Measurements from ENCODE around the gene BORA. TPM values are rescaled to one million over a fixed set of nuclear protein-coding genes. Genes with fewer than 3 reads are reported as not detected.

Gene BORA
- total RNA-seq: 3.8 and 4.3 TPM in 2 replicates

GRCh38 chr13:72727417-72728289 lies at the start of gene BORA, which contains the start of gene MZT1:
Gene BORA, plus strand, starts transcription at chr13:72727923. Its CDS starts 1,018 bp downstream, at chr13:72728941.
Gene MZT1, minus strand, starts transcription at chr13:72727629. Its CDS starts 27 bp downstream, at chr13:72727602.
- peak within 1 kb of the TSS; percentile 97 for H3K4me2 ChIP-seq (ENCODE audit: insufficient read depth, low read length)
- peaks cover 84% of the 10 kb centered on the region for H3K79me2 ChIP-seq (ENCODE audit: insufficient read depth, low read length)
- peak; percentile 98 for DNase-seq (ENCODE audit: insufficient read length, low spot score, missing footprints)
- peaks cover 24% of the 10 kb centered on the region for H3K4me1 ChIP-seq (ENCODE audit: insufficient read depth, low read length)
- peak within 1 kb of the TSS; percentile 94 for H2AFZ ChIP-seq (ENCODE audit: low read length)
- TF ChIP-seq CTCF (IDR thresholded peaks at IDR 0.05; ENCODE audit: extremely low read depth, low read depth, low read length): no peak
- no peaks in the 10 kb centered on the region for H3K27me3 ChIP-seq (ENCODE audit: insufficient read depth, low read length)
- no peaks in the 10 kb centered on the region for H4K20me1 ChIP-seq (ENCODE audit: insufficient read depth, low read length)
- H3K4me3 ChIP-seq (ENCODE audit: insufficient read depth, low read length): peak within 1 kb of the TSS; percentile 84
- H3K9me3 ChIP-seq (ENCODE audit: low read depth, low read length): no peaks in the 10 kb centered on the region
- H3K27ac ChIP-seq (ENCODE audit: low read depth, low read length): peak within 1 kb of the TSS; percentile 50
- no peaks in the 10 kb centered on the region for H3K36me3 ChIP-seq (ENCODE audit: insufficient read depth, low read length)

- Histone ChIP-seq H3K4me3 (ENCODE audit: insufficient read depth, low read length) (no peak overlapping the region), H4K20me1 (ENCODE audit: insufficient read depth, low read length) (no peaks in the 10 kb centered on the region), H3K27ac (ENCODE audit: low read depth, low read length) (no peak overlapping the region), H3K4me2 (ENCODE audit: insufficient read depth, low read length) (no peak overlapping the region), H3K36me3 (ENCODE audit: insufficient read depth, low read length) (no peaks in the 10 kb centered on the region), H3K27me3 (ENCODE audit: insufficient read depth, low read length) (no peaks in the 10 kb centered on the region), H3K79me2 (ENCODE audit: insufficient read depth, low read length) (no peaks in the 10 kb centered on the region), H2AFZ (ENCODE audit: low read length) (no peak overlapping the region), H3K4me1 (ENCODE audit: insufficient read depth, low read length) (no peaks in the 10 kb centered on the region), H3K9me3 (ENCODE audit: low read depth, low read length) (no peaks in the 10 kb centered on the region)
- no peak for DNase-seq (ENCODE audit: insufficient read length, low spot score, missing footprints)
- TF ChIP-seq CTCF (IDR thresholded peaks at IDR 0.05; ENCODE audit: extremely low read depth, low read depth, low read length): no peak
These were observed 49.4 kb upstream of the BORA start for GRCh38 chr13:72678312-72678711.

- H3K4me3 ChIP-seq (ENCODE audit: insufficient read depth, low read length): no peak overlapping the region
These were observed 47.4 kb upstream of the BORA start for GRCh38 chr13:72680353-72680752.

More at GRCh38 chr13:72680353-72680752, 47.4 kb upstream of the BORA start:
- Histone ChIP-seq H2AFZ (ENCODE audit: low read length) (no peak overlapping the region), H3K4me1 (ENCODE audit: insufficient read depth, low read length) (no peaks in the 10 kb centered on the region), H3K27me3 (ENCODE audit: insufficient read depth, low read length) (no peaks in the 10 kb centered on the region), H3K4me2 (ENCODE audit: insufficient read depth, low read length) (no peak overlapping the region), H4K20me1 (ENCODE audit: insufficient read depth, low read length) (no peaks in the 10 kb centered on the region), H3K27ac (ENCODE audit: low read depth, low read length) (no peak overlapping the region), H3K9me3 (ENCODE audit: low read depth, low read length) (no peaks in the 10 kb centered on the region), H3K79me2 (ENCODE audit: insufficient read depth, low read length) (no peaks in the 10 kb centered on the region), H3K36me3 (ENCODE audit: insufficient read depth, low read length) (no peaks in the 10 kb centered on the region)
- DNase-seq (ENCODE audit: insufficient read length, low spot score, missing footprints): no peak
- no peak for TF ChIP-seq CTCF (IDR thresholded peaks at IDR 0.05; ENCODE audit: extremely low read depth, low read depth, low read length)
